ENCODE data around the gene PMM1.

DNA sequence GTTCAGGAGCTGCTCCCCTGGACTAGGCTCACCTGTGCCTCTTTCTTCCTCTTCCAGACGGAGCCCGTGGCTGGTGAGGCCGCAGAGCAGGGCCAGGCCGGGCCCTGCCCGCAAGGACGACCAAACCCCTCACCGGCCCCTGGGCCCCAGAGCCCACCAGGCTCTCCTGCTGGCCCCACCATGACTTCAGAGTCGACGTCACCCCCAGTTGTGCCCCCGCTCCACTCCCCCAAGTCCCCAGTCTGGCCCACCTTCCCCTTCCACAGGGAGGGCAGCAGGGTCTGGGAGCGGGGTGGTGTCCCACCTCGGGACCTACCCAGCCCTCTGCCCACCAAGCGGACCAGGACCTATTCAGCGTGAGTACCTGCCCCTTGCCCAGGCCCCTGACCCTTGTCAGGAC, 17.9 kb downstream of the PMM1 start:
- TF ChIP-seq, protein P1, sequence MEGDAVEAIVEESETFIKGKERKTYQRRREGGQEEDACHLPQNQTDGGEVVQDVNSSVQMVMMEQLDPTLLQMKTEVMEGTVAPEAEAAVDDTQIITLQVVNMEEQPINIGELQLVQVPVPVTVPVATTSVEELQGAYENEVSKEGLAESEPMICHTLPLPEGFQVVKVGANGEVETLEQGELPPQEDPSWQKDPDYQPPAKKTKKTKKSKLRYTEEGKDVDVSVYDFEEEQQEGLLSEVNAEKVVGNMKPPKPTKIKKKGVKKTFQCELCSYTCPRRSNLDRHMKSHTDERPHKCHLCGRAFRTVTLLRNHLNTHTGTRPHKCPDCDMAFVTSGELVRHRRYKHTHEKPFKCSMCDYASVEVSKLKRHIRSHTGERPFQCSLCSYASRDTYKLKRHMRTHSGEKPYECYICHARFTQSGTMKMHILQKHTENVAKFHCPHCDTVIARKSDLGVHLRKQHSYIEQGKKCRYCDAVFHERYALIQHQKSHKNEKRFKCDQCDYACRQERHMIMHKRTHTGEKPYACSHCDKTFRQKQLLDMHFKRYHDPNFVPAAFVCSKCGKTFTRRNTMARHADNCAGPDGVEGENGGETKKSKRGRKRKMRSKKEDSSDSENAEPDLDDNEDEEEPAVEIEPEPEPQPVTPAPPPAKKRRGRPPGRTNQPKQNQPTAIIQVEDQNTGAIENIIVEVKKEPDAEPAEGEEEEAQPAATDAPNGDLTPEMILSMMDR (IDR thresholded peaks at IDR 0.05; ENCODE audit: low read depth, low read length, poor library complexity, severe bottlenecking) = no peak
- no peak for TF ChIP-seq EZH2phosphoT487 (IDR thresholded peaks at IDR 0.05; ENCODE audit: borderline replicate concordance, low read length)
